DND-41 (cell line): Measurements from ENCODE around the gene CEP152.

ENCODE experiments used
- ATAC-seq: fragments of 200-7000 bp; cut with Tn5 transposase; 3 replicates; pipeline ENCODE4 v1.9.1; 2021; ENCODE audit warnings: low read depth; ENCODE audit not compliant: insufficient read depth
- DNase-seq: peaks from one replicate; pipeline ENCODE4 v3.0.0-alpha.2; 2020
- H2AFZ ChIP-seq: 2 replicates; pipeline ENCODE4 v1.6.0; 2012; ENCODE audit warnings: low read depth, low read length
- H3K27ac ChIP-seq: 2 replicates; pipeline ENCODE4 v1.5.1; 2012; ENCODE audit warnings: low read length, inconsistent platforms
- H3K27me3 ChIP-seq: fragments of 200-600 bp; sonication (generic); 2 replicates; pipeline ENCODE4 v1.6.0; 2012; ENCODE audit warnings: low read length, mild to moderate bottlenecking, inconsistent platforms; ENCODE audit not compliant: insufficient read depth, poor library complexity
- H3K36me3 ChIP-seq: 2 replicates; pipeline ENCODE4 v1.5.1; 2012; ENCODE audit warnings: low read length, inconsistent platforms; ENCODE audit not compliant: insufficient read depth
- H3K4me1 ChIP-seq: 2 replicates; pipeline ENCODE4 v1.5.1; 2012; ENCODE audit warnings: mild to moderate bottlenecking, low read length; ENCODE audit not compliant: insufficient read depth
- H3K4me2 ChIP-seq: 2 replicates; pipeline ENCODE4 v1.6.0; 2012; ENCODE audit warnings: mild to moderate bottlenecking, moderate library complexity, low read length, inconsistent platforms; ENCODE audit not compliant: insufficient read depth
- H3K4me3 ChIP-seq, 2 experiments: fragments of 200-600 bp in 1 of 2; shearing (Covaris generic) in 1 of 2; 2 replicates each; pipeline ENCODE4 v1.5.1; 2012 to 2016; ENCODE audit warnings: inconsistent platforms in 2 of 2, low read length in 2 of 2, mild to moderate bottlenecking in 2 of 2, low read depth in 1 of 2, moderate library complexity in 1 of 2
- H3K79me2 ChIP-seq: 2 replicates; pipeline ENCODE4 v1.6.0; 2012; ENCODE audit warnings: low read length, inconsistent platforms; ENCODE audit not compliant: insufficient read depth
- H3K9ac ChIP-seq: 2 replicates; pipeline ENCODE4 v1.6.0; 2012; ENCODE audit warnings: low read depth, mild to moderate bottlenecking, inconsistent platforms, low read length, moderate library complexity
- H3K9me3 ChIP-seq: 2 replicates; pipeline ENCODE4 v1.5.1; 2012; ENCODE audit warnings: low read length, moderate library complexity, mild to moderate bottlenecking, inconsistent platforms; ENCODE audit not compliant: insufficient read depth, severe bottlenecking
- H4K20me1 ChIP-seq: 2 replicates; pipeline ENCODE4 v1.6.0; 2012; ENCODE audit warnings: low read length; ENCODE audit not compliant: insufficient read depth
- CTCF ChIP-seq: IDR thresholded peaks from 2 replicates; pipeline ENCODE4 v1.5.1; 2012; ENCODE audit warnings: borderline replicate concordance, low read length, moderate library complexity, mild to moderate bottlenecking; ENCODE audit not compliant: poor library complexity, severe bottlenecking; ENCODE audit errors: extremely low read depth
- EZH2 ChIP-seq: IDR thresholded peaks from 3 replicates; pipeline ENCODE4 v1.6.1; 2012; ENCODE audit warnings: borderline replicate concordance, low read depth, mild to moderate bottlenecking, moderate library complexity, low read length, inconsistent platforms; ENCODE audit not compliant: severe bottlenecking

Gene CEP152

GRCh38 chr15:48730506-48730905 is 80.4 kb downstream of the CEP152 start:
- Histone ChIP-seq H3K4me1 (no peaks in the 10 kb centered on the region), H3K27ac (no peak overlapping the region), H3K9ac (no peak overlapping the region), H3K9me3 (no peaks in the 10 kb centered on the region), H3K4me3 (no peak overlapping the region), H3K36me3 (peaks cover 31% of the 10 kb centered on the region), H3K4me2 (no peak overlapping the region), H2AFZ (no peak overlapping the region), H3K27me3 (no peaks in the 10 kb centered on the region), H4K20me1 (no peaks in the 10 kb centered on the region), H3K79me2 (no peaks in the 10 kb centered on the region)
- DNase-seq: no peak
- ATAC-seq: no peak
- no peak for TF ChIP-seq CTCF
- TF ChIP-seq EZH2: no peak

GRCh38 chr15:48723969-48724368 is 86.9 kb downstream of the CEP152 start:
- H2AFZ ChIP-seq: no peak overlapping the region
- no peaks in the 10 kb centered on the region for H3K9me3 ChIP-seq
- H3K79me2 ChIP-seq: no peaks in the 10 kb centered on the region
- no peaks in the 10 kb centered on the region for H3K4me1 ChIP-seq
- H3K27me3 ChIP-seq: no peaks in the 10 kb centered on the region
- ATAC-seq: no peak
- no peak for DNase-seq
- H3K4me3 ChIP-seq: no peak overlapping the region
- H3K9ac ChIP-seq: no peak overlapping the region
- TF ChIP-seq EZH2 (no peak), CTCF (no peak)
- H3K4me2 ChIP-seq: no peak overlapping the region
- peaks cover 14% of the 10 kb centered on the region for H3K36me3 ChIP-seq
- no peak overlapping the region for H3K27ac ChIP-seq
- H4K20me1 ChIP-seq: no peaks in the 10 kb centered on the region

- no peaks in the 10 kb centered on the region for H3K4me1 ChIP-seq
- H3K9me3 ChIP-seq: no peaks in the 10 kb centered on the region
- no peaks in the 10 kb centered on the region for H4K20me1 ChIP-seq
- no peak overlapping the region for H3K4me2 ChIP-seq
- H2AFZ ChIP-seq: no peak overlapping the region
- H3K27me3 ChIP-seq: no peaks in the 10 kb centered on the region
- no peak overlapping the region for H3K4me3 ChIP-seq
- no peak for TF ChIP-seq CTCF
- TF ChIP-seq EZH2: no peak
- H3K9ac ChIP-seq: no peak overlapping the region
- H3K36me3 ChIP-seq: peaks cover 9% of the 10 kb centered on the region
- no peak overlapping the region for H3K27ac ChIP-seq
- no peaks in the 10 kb centered on the region for H3K79me2 ChIP-seq
- ATAC-seq (no peak), DNase-seq (no peak)
Observed at GRCh38 chr15:48722764-48723661, 87.9 kb downstream of the CEP152 start.
